IPS-15b (cell line): ENCODE data around the gene KSR1.

Experiments
- H3K27me3 ChIP-seq: one replicate; pipeline ENCODE4 v1.6.1; 2013; ENCODE audit warnings: low read length; ENCODE audit not compliant: control insufficient read depth, insufficient read depth
- H3K36me3 ChIP-seq: one replicate; pipeline ENCODE4 v1.6.1; 2013; ENCODE audit warnings: low read length; ENCODE audit not compliant: control insufficient read depth, insufficient read depth
- H3K4me1 ChIP-seq: one replicate; pipeline ENCODE4 v1.6.1; 2013; ENCODE audit warnings: mild to moderate bottlenecking, low read length; ENCODE audit not compliant: control insufficient read depth, insufficient read depth
- H3K4me3 ChIP-seq: one replicate; pipeline ENCODE4 v1.5.1; 2013; ENCODE audit warnings: low read depth, low read length
- H3K9ac ChIP-seq: one replicate; pipeline ENCODE4 v1.6.1; 2013; ENCODE audit warnings: low read depth, mild to moderate bottlenecking, low read length
- H3K9me3 ChIP-seq: one replicate; pipeline ENCODE4 v1.6.1; 2013; ENCODE audit warnings: mild to moderate bottlenecking, low read length; ENCODE audit not compliant: control insufficient read depth, insufficient read depth

KSR1 gene

GRCh38 chr17:27577121-27577761 is 121.0 kb downstream of the KSR1 start:
- H3K27me3 ChIP-seq = no peaks in the 10 kb centered on the region
- no peaks in the 10 kb centered on the region for H3K9me3 ChIP-seq
- H3K36me3 ChIP-seq = no peaks in the 10 kb centered on the region
- H3K4me1 ChIP-seq = peaks cover 31% of the 10 kb centered on the region
- H3K4me3 ChIP-seq = no peak overlapping the region
- no peak overlapping the region for H3K9ac ChIP-seq

DNA sequence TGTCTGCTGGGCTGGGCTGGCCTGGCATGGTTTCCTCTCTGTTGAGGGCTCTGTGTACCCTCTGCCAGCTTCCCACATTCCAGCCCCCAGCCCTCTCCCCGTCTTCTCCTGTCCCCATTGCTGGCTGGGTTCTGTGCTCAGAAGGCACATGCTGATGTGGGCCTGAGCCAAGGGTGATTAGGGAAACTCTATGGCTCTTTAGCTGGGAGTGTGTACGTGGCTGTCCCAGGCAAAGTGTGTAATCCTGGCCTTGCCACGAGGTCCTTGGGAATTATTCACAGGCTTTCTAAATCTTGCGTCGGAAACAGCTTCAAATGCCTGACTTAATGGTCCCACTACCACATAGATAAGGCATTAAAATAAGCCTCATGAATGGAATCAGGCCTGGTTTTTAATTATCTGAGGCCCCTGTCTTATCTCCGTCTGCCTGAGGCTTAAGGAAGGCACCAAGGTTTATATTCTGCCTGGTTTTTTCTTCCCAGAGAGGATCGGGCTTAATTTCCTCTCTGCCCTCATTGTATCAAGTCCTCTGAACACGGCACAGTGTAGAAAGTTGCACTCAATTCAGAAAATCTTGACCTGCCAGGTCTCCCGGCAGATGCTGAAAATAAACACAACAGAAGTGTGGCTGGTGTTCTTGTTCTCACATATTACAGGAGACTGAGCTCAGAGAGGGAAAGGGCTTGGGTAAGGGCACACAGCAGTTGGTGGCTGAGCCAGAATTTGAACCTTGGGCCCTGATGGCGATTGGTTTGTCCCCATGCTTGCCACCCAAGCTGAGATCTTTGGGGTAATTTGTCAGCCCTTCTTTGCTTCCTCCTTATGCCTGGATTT is 121.9 kb downstream of the KSR1 start:
- no peak overlapping the region for H3K4me3 ChIP-seq
- H3K4me1 ChIP-seq = peaks cover 30% of the 10 kb centered on the region
- H3K9me3 ChIP-seq = no peaks in the 10 kb centered on the region
- H3K9ac ChIP-seq = no peak overlapping the region
- H3K27me3 ChIP-seq = no peaks in the 10 kb centered on the region
- no peaks in the 10 kb centered on the region for H3K36me3 ChIP-seq

GRCh38 chr17:27578718-27579085 is 122.5 kb downstream of the KSR1 start:
- H3K9me3 ChIP-seq = no peaks in the 10 kb centered on the region
- no peaks in the 10 kb centered on the region for H3K36me3 ChIP-seq
- no peaks in the 10 kb centered on the region for H3K27me3 ChIP-seq
- no peak overlapping the region for H3K4me3 ChIP-seq
- H3K9ac ChIP-seq = no peak overlapping the region
- peaks cover 24% of the 10 kb centered on the region for H3K4me1 ChIP-seq

GRCh38 chr17:27579304-27579703 is 123.1 kb downstream of the KSR1 start:
- Histone ChIP-seq H3K36me3 (no peaks in the 10 kb centered on the region), H3K4me1 (peaks cover 19% of the 10 kb centered on the region), H3K4me3 (no peak overlapping the region), H3K9ac (no peak overlapping the region), H3K9me3 (no peaks in the 10 kb centered on the region), H3K27me3 (no peaks in the 10 kb centered on the region)

DNA sequence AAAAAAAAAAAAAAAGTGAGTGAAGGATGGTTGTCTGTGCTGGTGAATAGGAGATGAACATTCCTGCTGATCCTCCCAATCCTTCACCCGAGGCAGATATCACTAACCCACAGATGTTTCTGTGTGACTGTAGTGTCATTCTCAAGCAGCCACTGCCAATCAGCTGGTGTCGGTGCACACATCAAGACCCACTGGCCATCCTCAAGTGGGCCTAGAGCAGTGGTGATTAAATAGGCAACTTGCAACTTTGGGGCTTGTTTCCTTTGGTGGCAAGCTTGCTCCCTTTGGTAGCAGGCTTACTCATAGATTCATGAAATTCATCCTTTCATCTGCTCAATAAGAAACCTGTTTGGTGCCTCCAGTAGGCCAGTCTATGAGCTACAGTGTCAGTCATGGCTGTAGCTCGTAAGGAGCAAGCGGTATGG is 123.7 kb downstream of the KSR1 start:
- no peaks in the 10 kb centered on the region for H3K9me3 ChIP-seq
- no peak overlapping the region for H3K9ac ChIP-seq
- H3K36me3 ChIP-seq = no peaks in the 10 kb centered on the region
- H3K4me3 ChIP-seq = no peak overlapping the region
- H3K4me1 ChIP-seq = peaks cover 13% of the 10 kb centered on the region
- H3K27me3 ChIP-seq = no peaks in the 10 kb centered on the region

- peaks cover 4% of the 10 kb centered on the region for H3K36me3 ChIP-seq
- H3K4me1 ChIP-seq = peaks cover 7% of the 10 kb centered on the region
- no peaks in the 10 kb centered on the region for H3K9me3 ChIP-seq
- no peak overlapping the region for H3K4me3 ChIP-seq
- no peaks in the 10 kb centered on the region for H3K27me3 ChIP-seq
- no peak overlapping the region for H3K9ac ChIP-seq
These were observed 124.8 kb downstream of the KSR1 start for GRCh38 chr17:27581016-27581415.

- Histone ChIP-seq H3K27me3 (no peaks in the 10 kb centered on the region), H3K36me3 (peaks cover 5% of the 10 kb centered on the region), H3K4me1 (no peaks in the 10 kb centered on the region), H3K9me3 (no peaks in the 10 kb centered on the region), H3K4me3 (no peak overlapping the region), H3K9ac (no peak overlapping the region)
These were observed 126.4 kb downstream of the KSR1 start for GRCh38 chr17:27582696-27583095.

- H3K4me3 ChIP-seq = no peak overlapping the region
- no peaks in the 10 kb centered on the region for H3K27me3 ChIP-seq
- peaks cover 12% of the 10 kb centered on the region for H3K36me3 ChIP-seq
- no peaks in the 10 kb centered on the region for H3K4me1 ChIP-seq
- H3K9ac ChIP-seq = no peak overlapping the region
- no peaks in the 10 kb centered on the region for H3K9me3 ChIP-seq
These were observed 129.0 kb downstream of the KSR1 start for GRCh38 chr17:27585153-27585681.

DNA sequence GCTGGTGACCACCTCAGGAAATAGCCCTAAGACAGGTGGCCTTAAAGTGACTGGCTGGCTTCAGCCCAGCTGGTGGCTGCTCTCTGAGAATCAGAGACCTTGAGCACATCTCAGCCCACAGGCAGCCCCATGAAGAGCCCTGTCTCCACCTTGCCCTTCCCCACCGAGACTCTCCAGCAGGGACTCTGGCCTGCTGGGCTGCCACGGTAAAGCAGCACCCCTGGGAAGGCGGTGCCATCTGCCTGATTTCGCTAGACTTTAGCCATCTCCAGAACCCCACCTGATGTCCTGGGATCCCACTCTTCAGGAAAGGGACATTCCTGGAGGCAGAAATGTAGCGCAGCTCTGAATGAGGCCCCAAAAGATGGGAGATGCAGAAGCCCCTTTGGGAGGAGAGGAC is 129.5 kb downstream of the KSR1 start:
- no peak overlapping the region for H3K4me3 ChIP-seq
- H3K36me3 ChIP-seq = peaks cover 12% of the 10 kb centered on the region
- no peaks in the 10 kb centered on the region for H3K4me1 ChIP-seq
- H3K9ac ChIP-seq = no peak overlapping the region
- H3K27me3 ChIP-seq = no peaks in the 10 kb centered on the region
- H3K9me3 ChIP-seq = no peaks in the 10 kb centered on the region

DNA sequence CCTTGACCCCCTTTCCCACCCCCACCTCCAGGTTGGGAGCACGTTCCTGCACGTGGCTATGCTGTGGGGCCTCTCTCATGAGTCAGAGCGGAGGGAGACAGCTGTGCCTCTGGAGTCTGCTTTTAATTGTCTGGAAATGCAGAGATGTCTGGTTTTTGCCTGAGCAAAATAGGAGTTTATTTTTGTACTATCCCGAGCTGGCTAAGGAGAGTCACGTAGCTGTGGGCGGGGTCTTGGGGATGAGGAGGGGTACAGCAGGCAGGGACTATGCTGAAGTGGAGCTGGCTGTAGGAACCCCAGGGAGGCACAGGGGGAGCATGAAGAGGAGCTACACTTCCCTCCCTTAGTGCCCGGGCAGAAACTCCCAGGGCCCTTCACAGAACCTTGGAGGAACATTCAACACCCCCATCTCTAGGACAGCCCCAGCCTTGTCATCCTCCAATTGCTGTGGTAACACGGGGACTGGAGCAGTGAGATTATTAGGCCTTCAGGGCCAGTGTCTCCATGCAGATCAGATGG is 130.0 kb downstream of the KSR1 start:
- Histone ChIP-seq H3K9ac (no peak overlapping the region), H3K36me3 (peaks cover 12% of the 10 kb centered on the region), H3K9me3 (no peaks in the 10 kb centered on the region), H3K27me3 (no peaks in the 10 kb centered on the region), H3K4me3 (no peak overlapping the region), H3K4me1 (no peaks in the 10 kb centered on the region)

- peaks cover 14% of the 10 kb centered on the region for H3K36me3 ChIP-seq
- H3K9me3 ChIP-seq = no peaks in the 10 kb centered on the region
- H3K4me3 ChIP-seq = no peak overlapping the region
- no peaks in the 10 kb centered on the region for H3K4me1 ChIP-seq
- no peak overlapping the region for H3K9ac ChIP-seq
- H3K27me3 ChIP-seq = no peaks in the 10 kb centered on the region
These were observed 132.1 kb downstream of the KSR1 start for GRCh38 chr17:27588354-27588753.

GRCh38 chr17:27590864-27591263 is 134.6 kb downstream of the KSR1 start:
- Histone ChIP-seq H3K27me3 (no peaks in the 10 kb centered on the region), H3K9ac (no peak overlapping the region), H3K4me3 (no peak overlapping the region), H3K9me3 (no peaks in the 10 kb centered on the region), H3K36me3 (peaks cover 12% of the 10 kb centered on the region), H3K4me1 (no peaks in the 10 kb centered on the region)
